ENCODE data around the gene ARL6IP4.

DNA sequence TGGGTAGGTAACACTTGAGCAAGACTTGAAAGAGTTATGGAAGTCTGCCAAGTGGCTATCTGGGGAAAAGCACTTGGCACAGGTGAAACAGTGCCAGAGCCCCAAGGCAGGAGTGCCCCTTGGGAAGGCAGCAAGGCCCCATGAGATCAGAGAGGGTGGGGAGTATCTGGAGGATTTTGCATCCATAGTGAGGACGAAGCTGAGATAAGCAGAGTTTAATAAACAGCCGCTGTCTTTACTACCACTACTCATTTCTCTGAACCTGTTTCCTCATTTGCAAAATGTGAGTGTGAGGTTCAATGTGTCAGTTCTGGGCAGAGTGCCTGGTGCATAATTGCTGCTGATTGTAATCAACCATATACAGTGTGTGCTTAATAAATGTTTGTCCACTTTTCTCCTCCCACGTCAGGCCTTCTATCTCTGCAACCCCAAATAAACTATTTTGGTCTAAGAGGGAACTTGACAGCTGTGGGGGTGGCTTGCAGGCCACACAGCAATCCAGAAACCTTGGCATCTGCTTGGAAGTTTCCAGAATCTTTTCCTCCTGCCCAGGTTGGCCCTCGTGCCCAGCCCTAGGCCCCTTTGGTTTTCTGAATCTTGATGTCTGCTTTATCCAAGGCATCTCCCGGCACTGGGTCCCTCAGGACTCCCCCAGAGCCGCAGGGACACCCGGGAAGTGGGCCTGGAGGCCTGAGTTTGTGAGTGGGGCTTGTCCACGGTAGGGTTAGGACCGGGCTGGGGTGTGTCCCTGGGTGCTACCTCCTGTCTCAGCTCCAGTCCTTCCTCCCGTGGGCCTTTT, 18.8 kb upstream of the ARL6IP4 start:
- no peak for TF ChIP-seq POLR2AphosphoS5 (IDR thresholded peaks at IDR 0.05; ENCODE audit: low read depth, low read length)
- TF ChIP-seq, protein P1, sequence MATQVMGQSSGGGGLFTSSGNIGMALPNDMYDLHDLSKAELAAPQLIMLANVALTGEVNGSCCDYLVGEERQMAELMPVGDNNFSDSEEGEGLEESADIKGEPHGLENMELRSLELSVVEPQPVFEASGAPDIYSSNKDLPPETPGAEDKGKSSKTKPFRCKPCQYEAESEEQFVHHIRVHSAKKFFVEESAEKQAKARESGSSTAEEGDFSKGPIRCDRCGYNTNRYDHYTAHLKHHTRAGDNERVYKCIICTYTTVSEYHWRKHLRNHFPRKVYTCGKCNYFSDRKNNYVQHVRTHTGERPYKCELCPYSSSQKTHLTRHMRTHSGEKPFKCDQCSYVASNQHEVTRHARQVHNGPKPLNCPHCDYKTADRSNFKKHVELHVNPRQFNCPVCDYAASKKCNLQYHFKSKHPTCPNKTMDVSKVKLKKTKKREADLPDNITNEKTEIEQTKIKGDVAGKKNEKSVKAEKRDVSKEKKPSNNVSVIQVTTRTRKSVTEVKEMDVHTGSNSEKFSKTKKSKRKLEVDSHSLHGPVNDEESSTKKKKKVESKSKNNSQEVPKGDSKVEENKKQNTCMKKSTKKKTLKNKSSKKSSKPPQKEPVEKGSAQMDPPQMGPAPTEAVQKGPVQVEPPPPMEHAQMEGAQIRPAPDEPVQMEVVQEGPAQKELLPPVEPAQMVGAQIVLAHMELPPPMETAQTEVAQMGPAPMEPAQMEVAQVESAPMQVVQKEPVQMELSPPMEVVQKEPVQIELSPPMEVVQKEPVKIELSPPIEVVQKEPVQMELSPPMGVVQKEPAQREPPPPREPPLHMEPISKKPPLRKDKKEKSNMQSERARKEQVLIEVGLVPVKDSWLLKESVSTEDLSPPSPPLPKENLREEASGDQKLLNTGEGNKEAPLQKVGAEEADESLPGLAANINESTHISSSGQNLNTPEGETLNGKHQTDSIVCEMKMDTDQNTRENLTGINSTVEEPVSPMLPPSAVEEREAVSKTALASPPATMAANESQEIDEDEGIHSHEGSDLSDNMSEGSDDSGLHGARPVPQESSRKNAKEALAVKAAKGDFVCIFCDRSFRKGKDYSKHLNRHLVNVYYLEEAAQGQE (IDR thresholded peaks at IDR 0.05; ENCODE audit: insufficient read depth in 1 of 2, low read depth in 2 of 2, low read length in 2 of 2), result no peak
- TF ChIP-seq SIN3A (IDR thresholded peaks at IDR 0.05; ENCODE audit: borderline replicate concordance, insufficient read depth, low read length), result no peak
- no peak for TF ChIP-seq TAF1 (IDR thresholded peaks at IDR 0.05; ENCODE audit: borderline replicate concordance, insufficient read depth, low read length)

Data from PFSK-1 (cell line).